GM12891 (cell line): ENCODE measurements around the gene FARS2.

Experiments
- POLR2AphosphoS5 ChIP-seq: IDR thresholded peaks from 2 replicates; pipeline ENCODE4 v1.6.1; 2011; ENCODE audit warnings: low read depth, low read length, control low read depth
- TAF1 ChIP-seq: IDR thresholded peaks from 2 replicates; pipeline ENCODE4 v1.6.1; 2011; ENCODE audit warnings: low read depth, low read length, control low read depth

- TF ChIP-seq TAF1 (no peak), POLR2AphosphoS5 (no peak)
Measured at GRCh38 chr6:5767471-5767870, 506.2 kb downstream of the FARS2 start.
